Activated naive CD4-positive, alpha-beta T cell treated with anti-CD3 and anti-CD28 coated beads, Interleukin-2, amount 10 ng/mL, durations not matched to agents 7 days and 5 days (primary cell): ENCODE measurements around the gene PRR15L.

ENCODE experiments used
- CTCF ChIA-PET: fragments of 350-600 bp; sonication (Branson Sonifier 250); formaldehyde crosslinking; loops from one replicate; lab custom pipeline; 2021; ENCODE audit warnings: antibody characterized with exemption; lab: Charles Lee
- DNase-seq: peaks from one replicate; pipeline ENCODE4 v3.0.0-alpha.2; 2020
- H3K27ac Mint-ChIP-seq: one replicate; pipeline ENCODE4 v1.8.0; 2021; ENCODE audit warnings: mild to moderate bottlenecking, moderate library complexity, mixed read lengths
- H3K27me3 Mint-ChIP-seq: one replicate; pipeline ENCODE4 v1.8.0; 2021; ENCODE audit warnings: mild to moderate bottlenecking, mixed read lengths
- H3K36me3 Mint-ChIP-seq: one replicate; pipeline ENCODE4 v1.8.0; 2021; ENCODE audit warnings: mixed read lengths
- H3K4me1 Mint-ChIP-seq: one replicate; pipeline ENCODE4 v1.8.0; 2021; ENCODE audit warnings: mixed read lengths
- H3K4me3 Mint-ChIP-seq: one replicate; pipeline ENCODE4 v1.8.0; 2021; ENCODE audit warnings: mild to moderate bottlenecking, moderate library complexity, mixed read lengths
- H3K9me3 Mint-ChIP-seq: one replicate; pipeline ENCODE4 v1.8.0; 2021; ENCODE audit warnings: mixed read lengths

PRR15L gene

DNA sequence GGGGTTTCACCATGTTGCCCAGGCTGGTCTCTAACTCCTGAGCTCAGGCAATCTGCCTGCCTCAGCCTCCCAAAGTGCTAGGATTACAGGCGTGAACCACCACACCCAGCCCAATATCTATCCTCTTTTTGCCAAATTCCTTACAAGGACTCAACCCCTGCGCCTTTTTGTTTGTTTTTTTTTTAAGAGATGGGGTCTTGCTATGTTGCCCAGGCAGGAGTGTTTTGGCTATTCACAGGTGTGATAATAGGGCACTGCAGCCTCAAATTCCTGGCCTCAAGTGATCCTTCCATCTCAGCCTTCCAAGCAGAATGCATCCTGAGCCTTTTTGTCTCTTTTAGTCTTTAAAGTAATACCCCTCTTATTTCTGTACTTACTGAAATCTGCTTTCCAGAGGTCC lies 44.6 kb downstream of the PRR15L start:
- H3K4me3 Mint-ChIP-seq: no peak overlapping the region
- H3K9me3 Mint-ChIP-seq: no peaks in the 10 kb centered on the region
- H3K36me3 Mint-ChIP-seq: peaks cover 22% of the 10 kb centered on the region
- H3K27ac Mint-ChIP-seq: no peak overlapping the region
- no peaks in the 10 kb centered on the region for H3K27me3 Mint-ChIP-seq
- CTCF ChIA-PET: no interaction called here
- no peak for DNase-seq
- H3K4me1 Mint-ChIP-seq: peaks cover 8% of the 10 kb centered on the region

DNA sequence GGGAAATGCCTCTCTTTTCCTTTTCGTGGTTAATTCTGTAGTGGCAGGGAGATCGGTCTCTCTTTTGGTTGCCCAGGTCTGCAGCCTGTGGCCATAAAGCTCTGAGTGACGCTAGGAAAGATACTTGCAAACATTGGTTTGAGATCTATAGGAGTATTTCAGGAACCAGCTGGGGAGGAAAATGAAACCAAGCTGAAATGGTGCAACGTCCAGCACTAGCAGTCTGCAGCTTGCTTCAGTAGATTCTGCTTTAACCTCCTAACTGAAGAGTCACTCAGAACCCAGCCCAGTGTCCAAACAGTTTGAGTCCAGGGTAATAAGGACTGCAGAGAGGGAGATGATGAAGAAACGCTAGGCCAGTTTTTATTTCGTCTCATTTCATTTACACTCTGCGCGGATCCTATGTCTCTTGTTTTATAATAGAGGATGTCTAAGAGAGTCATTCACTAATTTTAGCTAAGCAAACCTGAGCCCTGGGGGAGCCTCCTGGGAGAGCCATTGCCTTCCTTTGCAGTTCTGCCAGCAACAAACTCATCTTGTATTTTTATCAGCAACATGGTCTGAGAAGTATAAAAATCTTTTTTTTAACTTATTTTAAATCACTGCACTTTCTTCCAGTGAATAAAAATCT lies 49.6 kb downstream of the PRR15L start:
- H3K9me3 Mint-ChIP-seq: no peaks in the 10 kb centered on the region
- no peak overlapping the region for H3K4me3 Mint-ChIP-seq
- H3K36me3 Mint-ChIP-seq: peaks cover 26% of the 10 kb centered on the region
- H3K27ac Mint-ChIP-seq: no peak overlapping the region
- H3K27me3 Mint-ChIP-seq: no peaks in the 10 kb centered on the region
- H3K4me1 Mint-ChIP-seq: peaks cover 19% of the 10 kb centered on the region
- no peak for DNase-seq
- CTCF ChIA-PET: interaction anchor here (0.9 to 1.7 kb wide), 3 partner anchors 21 to 41 kb away, joined by 3 to 5 read pairs (median 4); no protein-coding TSS in a partner anchor

DNA sequence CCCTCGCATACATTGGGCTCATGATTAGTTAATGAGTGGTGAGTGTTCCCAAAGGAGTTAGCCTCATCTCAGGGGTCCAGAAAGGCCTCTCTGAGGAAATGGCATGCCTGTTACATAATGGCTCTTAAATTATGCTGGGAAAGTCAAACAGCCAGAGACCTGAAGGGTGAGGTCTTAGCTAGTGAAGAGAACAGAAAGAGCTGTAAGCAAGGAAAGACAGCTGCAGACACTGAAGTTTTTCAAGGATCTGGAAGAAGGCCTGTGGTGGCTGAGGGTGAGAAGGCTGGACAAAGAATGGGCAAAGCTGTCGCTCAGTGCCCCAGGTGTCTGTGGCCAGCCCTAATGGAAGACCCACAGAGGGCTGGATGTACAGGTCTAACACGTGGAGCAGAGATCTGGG lies 51.2 kb downstream of the PRR15L start:
- Mint-ChIP-seq H3K27me3 (no peaks in the 10 kb centered on the region), H3K9me3 (no peaks in the 10 kb centered on the region), H3K27ac (no peak overlapping the region), H3K4me3 (no peak overlapping the region), H3K4me1 (peaks cover 19% of the 10 kb centered on the region), H3K36me3 (peaks cover 35% of the 10 kb centered on the region)
- no peak for DNase-seq
- CTCF ChIA-PET: no interaction called here

DNA sequence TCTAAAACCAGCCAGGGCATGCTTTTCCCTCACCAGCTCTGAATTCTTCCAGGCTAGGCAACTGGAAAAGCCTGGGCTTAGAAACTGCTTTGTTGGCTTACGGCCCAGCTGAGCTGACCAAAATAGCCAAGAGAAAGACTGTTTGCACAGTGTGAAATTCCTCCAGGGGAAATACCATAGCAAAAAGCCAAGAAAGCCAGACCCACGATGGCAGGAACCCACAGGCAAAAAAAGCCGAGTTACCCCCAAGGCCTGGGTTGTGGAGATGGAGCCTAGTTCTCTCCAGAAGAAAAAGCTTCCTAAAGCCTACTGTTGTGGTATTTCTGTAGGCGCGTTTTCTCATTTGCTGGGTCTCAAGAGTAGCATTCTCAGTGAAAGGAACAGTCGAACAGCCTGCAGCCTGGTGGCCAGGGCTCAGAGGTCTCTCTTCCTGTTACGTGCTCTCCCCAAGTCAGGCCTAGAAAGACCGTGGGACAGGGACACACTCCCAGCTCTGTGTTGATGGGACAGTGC lies 52.4 kb downstream of the PRR15L start:
- H3K4me1 Mint-ChIP-seq: peaks cover 19% of the 10 kb centered on the region
- no peaks in the 10 kb centered on the region for H3K27me3 Mint-ChIP-seq
- H3K36me3 Mint-ChIP-seq: peaks cover 38% of the 10 kb centered on the region

DNA sequence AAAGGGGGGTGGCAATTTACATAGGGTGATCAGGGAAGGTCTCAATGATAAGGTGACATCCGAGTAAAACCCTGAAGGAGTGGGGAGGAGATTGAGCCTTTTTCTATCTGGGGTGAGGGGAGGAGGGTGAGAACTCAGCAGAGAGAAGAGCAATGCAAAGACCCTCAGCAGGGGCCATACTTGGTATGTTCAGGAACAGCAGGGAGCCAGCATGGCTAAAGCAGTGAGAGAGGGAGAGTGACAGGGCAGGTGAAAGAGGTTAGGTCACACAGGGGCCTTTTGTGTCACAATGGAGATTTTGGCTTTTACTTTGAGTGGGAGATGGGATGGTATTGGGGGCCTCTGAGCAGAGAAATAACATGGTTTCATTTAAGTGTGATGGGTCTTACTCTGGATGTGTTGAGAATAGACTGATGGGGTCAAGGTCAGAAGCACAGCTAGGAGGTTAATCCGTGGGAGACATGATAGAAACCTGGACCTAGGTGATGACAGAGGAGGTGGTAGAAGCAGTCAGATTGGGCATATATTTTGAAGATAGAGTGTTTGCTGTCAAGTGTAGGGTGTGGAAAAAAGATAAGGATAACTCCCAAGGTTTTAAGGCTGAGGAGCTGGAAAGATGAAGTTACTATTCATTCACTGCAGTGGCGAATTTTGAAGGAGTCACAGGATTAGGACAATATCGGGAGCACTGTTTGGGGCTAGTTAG lies 55.5 kb downstream of the PRR15L start:
- Mint-ChIP-seq H3K27me3 (no peaks in the 10 kb centered on the region), H3K4me3 (no peak overlapping the region), H3K36me3 (peaks cover 53% of the 10 kb centered on the region), H3K27ac (no peak overlapping the region), H3K4me1 (peaks cover 34% of the 10 kb centered on the region), H3K9me3 (no peaks in the 10 kb centered on the region)
- no peak for DNase-seq
- CTCF ChIA-PET: no interaction called here

More for the DNA sequence above, 52.4 kb downstream of the PRR15L start:
- CTCF ChIA-PET: interaction anchor here (0.9 kb wide), 1 partner anchor 10 kb away, joined by 3 read pairs; no protein-coding TSS in a partner anchor
- no peaks in the 10 kb centered on the region for H3K9me3 Mint-ChIP-seq
- no peak for DNase-seq
- no peak overlapping the region for H3K4me3 Mint-ChIP-seq
- no peak overlapping the region for H3K27ac Mint-ChIP-seq
